ENCODE data around the gene CCND3. TPM values are rescaled to one million over a fixed set of nuclear protein-coding genes. Genes with fewer than 3 reads are reported as not detected.

Gene CCND3
- total RNA-seq, 1 experiment from 2014 or later = 26.6 TPM

- H3K9me3 ChIP-seq (ENCODE audit: control insufficient read depth in 1 of 2, insufficient read depth in 1 of 2, low read depth in 1 of 2, low read length in 2 of 2) = no peaks in the 10 kb centered on the region
- no TSS peak for BruUV-seq (replicated peaks)
- H3K4me3 ChIP-seq (replicated peaks in 1 of 2; ENCODE audit: low read depth in 1 of 2, low read length in 2 of 2) = no peak overlapping the region
- H3K79me2 ChIP-seq (ENCODE audit: insufficient read depth, low read length) = no peaks in the 10 kb centered on the region
- no peaks in the 10 kb centered on the region for H3K27me3 ChIP-seq (ENCODE audit: insufficient read depth, low read length)
- no peaks in the 10 kb centered on the region for H3K36me3 ChIP-seq (ENCODE audit: control insufficient read depth in 1 of 2, insufficient read depth in 2 of 2, low read length in 2 of 2)
- ChIA-PET RAD21 (ENCODE audit: low non-redundant PET in 1 of 2, low total read pairs in 2 of 2, uncharacterized antibody in 2 of 2, unreplicated experiment in 2 of 2) (no interaction called here), POLR2A (no interaction called here), CTCF (no interaction called here)
- intact Hi-C loops (cut with micrococcal nuclease) = no loop called here
- no peaks in the 10 kb centered on the region for H3K4me1 ChIP-seq (ENCODE audit: control insufficient read depth in 1 of 2, insufficient read depth in 2 of 2, low read length in 2 of 2)
- TF ChIP-seq CEBPB (IDR thresholded peaks at IDR 0.05; ENCODE audit: low read depth) (no peak), SP1 (IDR thresholded peaks at IDR 0.05; ENCODE audit: low read depth) (no peak), ZNF274 (IDR thresholded peaks at IDR 0.05; ENCODE audit: low read depth, low read length) (no peak), POLR2AphosphoS5 (IDR thresholded peaks at IDR 0.05; ENCODE audit: low read depth, low read length) (no peak), REST (IDR thresholded peaks at IDR 0.05; ENCODE audit: low read depth) (no peak), POLR2A (IDR thresholded peaks at IDR 0.05; ENCODE audit: borderline replicate concordance, extremely low read depth, insufficient read depth, insufficient read length) (no peak)
- H2AFZ ChIP-seq (ENCODE audit: low read depth, low read length, poor library complexity, severe bottlenecking) = no peak overlapping the region
- no peaks in the 10 kb centered on the region for H3K9me2 ChIP-seq (ENCODE audit: insufficient read depth)
- no peak overlapping the region for H3K9ac ChIP-seq (ENCODE audit: low read length)
- no peaks in the 10 kb centered on the region for H4K20me1 ChIP-seq (ENCODE audit: insufficient read depth)
- H3K4me2 ChIP-seq (ENCODE audit: low read length) = no peak overlapping the region
- DNase-seq (ENCODE audit: low read depth, low spot score) (no peak), ATAC-seq (no peak)
- no peak overlapping the region for H3K27ac ChIP-seq (ENCODE audit: low read depth, low read length)
Measured at GRCh38 chr6:41884957-41885356, 56.7 kb downstream of the CCND3 start.

Other genes with a start within 250 kb of the CCND3 start
- gene TFEB, start 206.2 kb downstream of the CCND3 start, total RNA-seq (2021; ENCODE audit: unreplicated experiment) = 4.8 TPM
- gene PGC, start 194.4 kb downstream of the CCND3 start, total RNA-seq (2021; ENCODE audit: unreplicated experiment) = 1.2 TPM
- 5.9 TPM for gene FRS3, start 161.9 kb downstream of the CCND3 start, total RNA-seq (2021; ENCODE audit: unreplicated experiment)
- 2.9 TPM for gene PRICKLE4, start 161.0 kb downstream of the CCND3 start, total RNA-seq (2021; ENCODE audit: unreplicated experiment)
- gene TOMM6, start 154.1 kb downstream of the CCND3 start, total RNA-seq (2021; ENCODE audit: unreplicated experiment) = 292 TPM
- gene USP49, start 46.4 kb downstream of the CCND3 start, total RNA-seq (2021; ENCODE audit: unreplicated experiment) = 6.9 TPM
- 26.4 TPM for gene MED20, start 20.7 kb downstream of the CCND3 start, total RNA-seq (2021; ENCODE audit: unreplicated experiment)
- 55.7 TPM for gene BYSL, start 20.3 kb downstream of the CCND3 start, total RNA-seq (2021; ENCODE audit: unreplicated experiment)
- 29.5 TPM for gene TAF8, start 108.7 kb upstream of the CCND3 start, total RNA-seq (2021; ENCODE audit: unreplicated experiment)
- gene C6orf132, start 200.8 kb upstream of the CCND3 start, total RNA-seq (2021; ENCODE audit: unreplicated experiment) = 18.9 TPM
- gene GUCA1A, start 231.6 kb upstream of the CCND3 start, total RNA-seq (2021; ENCODE audit: unreplicated experiment) = not detected

All from HCT116 (cell line).